GM12891 (cell line): ENCODE results near the gene GMPR.

Source experiments
- DNase-seq: peaks from one replicate; pipeline ENCODE4 v3.0.0; 2011; ENCODE audit warnings: low spot score; ENCODE audit not compliant: insufficient read length
- FAIRE-seq: peaks from 2 replicates; lab custom pipeline; 2011; peaks lifted over from hg19 to GRCh38; lab: Jason Lieb, UNC
- PAX5 ChIP-seq: IDR thresholded peaks from 2 replicates; pipeline ENCODE4 v1.6.1; 2011; ENCODE audit warnings: low read length, moderate library complexity, mild to moderate bottlenecking; ENCODE audit not compliant: insufficient read depth, severe bottlenecking
- POLR2A ChIP-seq: IDR thresholded peaks from 2 replicates; pipeline ENCODE4 v1.6.1; 2011; ENCODE audit warnings: low read depth, low read length, control low read depth
- POLR2AphosphoS5 ChIP-seq: IDR thresholded peaks from 2 replicates; pipeline ENCODE4 v1.6.1; 2011; ENCODE audit warnings: low read depth, low read length, control low read depth
- POU2F2 ChIP-seq: IDR thresholded peaks from 2 replicates; pipeline ENCODE4 v1.6.1; 2011; ENCODE audit warnings: low read depth, mild to moderate bottlenecking, control low read depth, low read length, moderate library complexity
- SPI1 ChIP-seq: IDR thresholded peaks from 2 replicates; pipeline ENCODE4 v1.6.1; 2011; ENCODE audit warnings: low read depth, low read length, control low read depth
- TAF1 ChIP-seq: IDR thresholded peaks from 2 replicates; pipeline ENCODE4 v1.6.1; 2011; ENCODE audit warnings: low read depth, low read length, control low read depth

GMPR gene

GRCh38 chr6:16318953-16319720, 80.8 kb downstream of the GMPR start:
- peak; percentile 45 for FAIRE-seq
- DNase-seq: no peak
- TF ChIP-seq POU2F2: no peak
- no peak for TF ChIP-seq POLR2AphosphoS5
- no peak for TF ChIP-seq TAF1
- TF ChIP-seq PAX5: no peak
- TF ChIP-seq SPI1: no peak
- TF ChIP-seq POLR2A: no peak

- peak; percentile 95 for TF ChIP-seq POU2F2
- TF ChIP-seq TAF1: no peak
- peak; percentile 64 for TF ChIP-seq SPI1
- TF ChIP-seq PAX5: no peak
- FAIRE-seq (peak; percentile 96), DNase-seq (no peak)
Observed at GRCh38 chr6:16319813-16320532, 81.6 kb downstream of the GMPR start.

- TF ChIP-seq POU2F2 (no peak), TAF1 (no peak), POLR2AphosphoS5 (no peak), SPI1 (no peak), POLR2A (no peak), PAX5 (no peak)
- no peak for DNase-seq
- FAIRE-seq: no peak
Observed at GRCh38 chr6:16320533-16321340, 82.3 kb downstream of the GMPR start.

- no peak for FAIRE-seq
- no peak for TF ChIP-seq PAX5
- TF ChIP-seq POLR2AphosphoS5: no peak
- TF ChIP-seq POU2F2: no peak
- no peak for TF ChIP-seq POLR2A
- no peak for TF ChIP-seq SPI1
- no peak for TF ChIP-seq TAF1
- no peak for DNase-seq
Observed at GRCh38 chr6:16321341-16321710, 82.9 kb downstream of the GMPR start.

- TF ChIP-seq TAF1: no peak
- TF ChIP-seq SPI1: no peak
- TF ChIP-seq POLR2A: no peak
- no peak for TF ChIP-seq PAX5
- TF ChIP-seq POLR2AphosphoS5: no peak
- TF ChIP-seq POU2F2: no peak
- FAIRE-seq: no peak
- no peak for DNase-seq
Observed at GRCh38 chr6:16321826-16322225, 83.4 kb downstream of the GMPR start.

- peak; percentile 59 for DNase-seq
- TF ChIP-seq POU2F2 (peak; percentile 55; the same call in 1 of the 2 replicates), POLR2A (no peak; the same call in 1 of the 2 replicates)
- FAIRE-seq: peak; percentile 94
Observed at GRCh38 chr6:16322666-16323312, 84.4 kb downstream of the GMPR start.

- TF ChIP-seq POU2F2: no peak
- no peak for TF ChIP-seq PAX5
- no peak for TF ChIP-seq POLR2A
- TF ChIP-seq TAF1: no peak
- no peak for TF ChIP-seq POLR2AphosphoS5
- DNase-seq: no peak
- FAIRE-seq: no peak
Observed at GRCh38 chr6:16324184-16324583, 85.8 kb downstream of the GMPR start.

GRCh38 chr6:16324606-16325225, 86.3 kb downstream of the GMPR start:
- DNase-seq: no peak
- FAIRE-seq: no peak
- TF ChIP-seq POLR2A: no peak
- TF ChIP-seq POU2F2: no peak
- TF ChIP-seq SPI1: no peak
- no peak for TF ChIP-seq POLR2AphosphoS5
- TF ChIP-seq PAX5: no peak
- no peak for TF ChIP-seq TAF1

GRCh38 chr6:16326531-16326930, 88.1 kb downstream of the GMPR start:
- DNase-seq (no peak), FAIRE-seq (no peak)
- TF ChIP-seq SPI1 (no peak), POLR2A (no peak), POLR2AphosphoS5 (no peak), TAF1 (no peak), PAX5 (no peak), POU2F2 (no peak)
